CD4-positive, alpha-beta T cell treated with Interleukin-10 for 1 hour (primary cell): ENCODE data around the gene FKBP9.
"Not testable (repeated sequence)": the region's sequence is repeated elsewhere in the genome, so short reads cannot be mapped to it uniquely, and the experiment has no call there.

ENCODE experiments used
- DNase-seq: peaks from one replicate; pipeline ENCODE4 v3.0.0-alpha.2; 2020

FKBP9 gene

GRCh38 chr7:32957326-32958045 lies at the start of gene FKBP9:
FKBP9 (plus strand) TSS chr7:32957440; CDS start chr7:32957574, 134 bp downstream.
- no peak for DNase-seq

GRCh38 chr7:32910195-32910594 lies 47.0 kb upstream of the FKBP9 start:
- no peak for DNase-seq

GRCh38 chr7:32914184-32914583 lies 43.1 kb upstream of the FKBP9 start:
- DNase-seq, result no peak

DNA sequence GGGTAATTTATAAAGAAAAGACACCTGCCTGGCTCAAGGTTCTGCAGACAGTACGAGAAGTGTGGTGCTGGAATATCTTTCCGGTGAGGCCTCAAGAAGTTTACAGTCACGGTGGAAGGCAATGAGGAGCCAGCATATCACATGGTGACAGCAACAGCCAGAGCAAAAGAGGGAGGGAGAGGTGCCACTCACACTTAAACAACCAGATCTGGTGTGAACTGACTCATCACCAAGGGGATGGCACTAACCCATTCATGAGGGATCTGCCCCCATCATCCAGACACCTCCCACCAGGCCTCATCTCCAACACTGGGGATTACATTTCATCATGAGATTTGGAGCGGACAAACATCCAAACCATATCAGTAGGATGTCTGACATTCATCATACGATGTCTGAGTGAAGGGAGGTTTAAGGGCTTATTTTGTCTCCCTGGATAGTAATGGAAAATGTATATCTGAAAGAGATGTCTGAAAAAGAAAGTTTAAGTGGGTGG lies 42.2 kb upstream of the FKBP9 start:
- DNase-seq, result no peak

- no peak for DNase-seq
Observed at GRCh38 chr7:32916006-32916405, 41.2 kb upstream of the FKBP9 start.

DNA sequence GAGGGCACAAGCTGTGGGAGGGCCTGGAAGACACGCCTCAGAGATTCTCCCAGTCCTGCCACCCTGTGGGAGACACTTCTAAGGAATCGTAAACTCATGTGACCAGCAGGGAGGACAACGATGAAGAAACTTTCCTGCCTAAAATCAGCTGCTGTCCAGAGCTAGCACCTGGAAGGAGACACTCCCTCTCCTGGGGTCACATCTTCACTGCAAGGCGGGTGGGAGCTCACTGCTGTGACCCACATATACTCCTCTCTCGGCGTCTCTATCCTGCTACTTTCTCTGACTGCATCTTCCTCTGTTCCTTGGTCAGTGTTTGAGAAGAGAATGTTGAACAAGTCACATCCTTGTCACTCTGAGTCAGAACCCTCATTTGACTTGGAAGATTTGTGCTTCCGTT lies 40.2 kb upstream of the FKBP9 start:
- DNase-seq, result not testable (repeated sequence)

DNA sequence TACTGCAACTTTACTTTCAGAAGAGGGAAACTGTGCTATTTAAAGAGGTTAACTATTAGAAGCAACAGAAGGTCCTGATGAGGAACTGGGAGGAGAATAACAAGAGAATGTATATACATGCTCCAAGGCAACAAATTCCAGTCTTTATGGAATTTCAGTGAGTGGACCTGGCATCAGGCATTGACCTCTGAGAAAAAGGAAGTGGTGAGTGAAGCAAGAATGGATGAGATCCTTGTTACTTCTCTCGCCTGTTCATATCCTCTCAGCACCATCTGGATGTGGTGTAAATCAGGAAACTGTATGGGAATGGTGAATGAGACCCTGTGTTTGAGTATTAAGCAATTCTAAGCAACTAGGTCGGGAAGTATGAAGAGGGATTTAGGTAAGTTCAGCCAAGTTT lies 35.3 kb upstream of the FKBP9 start:
- DNase-seq, result no peak

- no peak for DNase-seq
Observed at GRCh38 chr7:32928785-32929298, 28.4 kb upstream of the FKBP9 start.

GRCh38 chr7:32929430-32930143 lies 27.7 kb upstream of the FKBP9 start:
- no peak for DNase-seq

GRCh38 chr7:32930378-32930777 lies 26.9 kb upstream of the FKBP9 start:
- no peak for DNase-seq

- DNase-seq, result no peak
Observed at GRCh38 chr7:32935558-32935957, 21.7 kb upstream of the FKBP9 start.

- DNase-seq, result no peak
Observed at GRCh38 chr7:32936689-32937088, 20.6 kb upstream of the FKBP9 start.

GRCh38 chr7:32937344-32938174 lies 19.7 kb upstream of the FKBP9 start:
- DNase-seq, result no peak

- no peak for DNase-seq
Observed at GRCh38 chr7:32941181-32941580, 16.1 kb upstream of the FKBP9 start.

DNA sequence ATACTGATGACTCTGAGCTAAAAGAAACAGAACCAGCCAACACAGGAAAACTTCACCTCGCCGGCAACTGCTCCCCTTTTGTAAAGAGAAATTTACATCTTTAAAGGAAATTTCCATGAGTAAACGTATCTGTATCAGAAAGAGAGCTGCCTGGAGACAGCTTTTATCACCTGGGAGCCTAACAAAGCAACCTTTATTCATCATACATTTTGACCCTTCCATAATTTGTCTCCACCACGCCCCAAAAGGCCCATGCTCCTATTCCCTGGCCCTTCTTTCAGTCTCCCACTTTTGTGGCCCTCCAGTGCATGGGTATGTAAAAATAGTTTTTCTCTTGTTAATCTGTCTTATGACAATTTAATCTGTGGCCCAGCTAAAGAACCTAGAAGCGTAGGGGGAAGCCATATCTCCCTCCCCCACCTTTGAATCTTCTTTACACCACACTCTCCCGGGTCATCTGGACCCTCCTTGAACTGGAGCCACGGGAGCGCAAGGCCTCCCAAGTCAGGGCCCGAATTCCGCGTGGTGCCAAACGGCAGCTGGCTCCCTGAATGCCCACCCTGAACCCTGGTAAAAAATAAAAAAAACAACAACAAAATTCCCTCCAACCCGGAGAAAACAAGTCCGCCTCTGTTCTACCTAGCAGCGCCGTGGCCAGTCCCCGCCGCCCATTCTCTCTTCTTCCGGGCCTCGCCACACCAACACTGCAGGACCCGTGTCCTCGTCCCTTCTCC lies 15.4 kb upstream of the FKBP9 start:
- no peak for DNase-seq

DNA sequence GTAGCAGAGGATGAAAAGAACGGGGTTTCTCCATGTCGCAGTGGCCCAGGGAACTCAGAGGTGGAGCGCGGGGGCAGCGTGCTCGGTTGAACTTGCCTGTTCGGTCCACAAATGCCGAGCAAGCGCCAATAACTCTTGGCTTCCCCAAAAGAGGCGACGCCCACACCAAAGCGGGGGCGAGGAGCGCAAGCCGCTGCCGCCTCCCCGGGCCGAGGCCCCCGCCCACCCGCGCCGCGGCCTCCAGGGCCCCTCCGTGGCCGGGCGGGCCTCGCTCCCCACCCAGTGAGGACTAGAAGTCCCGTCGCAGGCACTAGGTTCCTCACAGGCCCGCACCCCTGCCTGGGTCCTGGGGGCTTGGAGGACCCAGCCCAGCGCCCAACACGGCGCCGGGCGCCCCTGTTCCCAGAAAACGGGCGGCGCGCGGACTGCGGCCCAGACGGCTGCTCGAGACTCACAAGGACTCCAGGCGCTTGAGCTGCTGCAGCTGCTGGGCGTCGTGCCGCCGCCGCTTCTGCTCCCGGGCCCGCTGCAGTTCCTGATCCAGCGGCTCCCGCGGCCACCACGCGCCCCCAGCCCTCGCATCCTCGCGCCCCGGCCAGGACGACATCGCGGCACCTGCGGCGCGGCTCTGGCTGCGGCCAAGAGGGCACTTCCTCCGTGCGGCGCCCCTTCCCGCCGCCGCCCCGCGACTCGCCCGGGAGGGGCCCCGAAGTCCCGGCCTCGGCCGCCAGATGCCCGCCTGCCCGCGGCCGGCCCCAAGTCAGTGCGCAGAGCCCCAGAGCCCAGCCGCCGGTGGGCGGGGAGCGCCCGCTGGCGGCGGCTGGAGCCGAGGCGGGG lies 14.6 kb upstream of the FKBP9 start:
- DNase-seq, result peak; percentile 72

DNA sequence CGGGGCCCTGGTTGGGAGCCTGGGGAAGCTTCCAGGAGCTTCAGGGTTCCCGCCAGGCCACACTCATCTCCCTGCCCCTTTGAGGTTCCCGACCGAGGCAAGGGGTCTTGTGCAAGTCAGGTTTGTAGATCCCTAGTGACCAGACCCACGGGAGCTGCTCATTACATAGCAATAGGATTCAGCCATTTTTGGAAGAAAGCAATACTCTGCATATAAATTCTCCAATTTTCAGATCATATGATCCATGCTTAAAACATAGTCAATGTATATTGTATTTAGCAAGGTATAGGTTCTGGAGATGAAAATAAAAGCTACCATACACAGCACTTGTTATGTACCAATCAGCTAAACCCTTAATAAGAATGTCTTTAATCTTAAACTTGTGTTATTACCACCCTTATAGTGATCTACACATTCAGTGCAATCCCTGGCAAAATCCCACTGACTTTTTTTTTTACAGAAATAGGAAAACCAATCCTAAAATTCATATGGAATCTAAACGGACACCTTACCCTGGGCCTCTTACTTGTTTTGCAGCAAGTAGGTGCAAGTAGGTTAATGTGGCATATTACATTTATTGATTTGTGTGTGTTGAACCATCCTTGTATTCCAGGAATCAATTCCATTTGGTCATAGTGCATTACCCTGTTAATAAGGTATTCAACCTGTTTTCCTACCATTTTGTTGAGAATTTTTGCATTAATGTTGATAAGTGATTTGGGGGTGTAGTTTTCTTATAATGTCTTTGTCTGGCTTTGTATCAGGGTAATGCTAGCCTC lies 13.8 kb upstream of the FKBP9 start:
- DNase-seq, result no peak

DNA sequence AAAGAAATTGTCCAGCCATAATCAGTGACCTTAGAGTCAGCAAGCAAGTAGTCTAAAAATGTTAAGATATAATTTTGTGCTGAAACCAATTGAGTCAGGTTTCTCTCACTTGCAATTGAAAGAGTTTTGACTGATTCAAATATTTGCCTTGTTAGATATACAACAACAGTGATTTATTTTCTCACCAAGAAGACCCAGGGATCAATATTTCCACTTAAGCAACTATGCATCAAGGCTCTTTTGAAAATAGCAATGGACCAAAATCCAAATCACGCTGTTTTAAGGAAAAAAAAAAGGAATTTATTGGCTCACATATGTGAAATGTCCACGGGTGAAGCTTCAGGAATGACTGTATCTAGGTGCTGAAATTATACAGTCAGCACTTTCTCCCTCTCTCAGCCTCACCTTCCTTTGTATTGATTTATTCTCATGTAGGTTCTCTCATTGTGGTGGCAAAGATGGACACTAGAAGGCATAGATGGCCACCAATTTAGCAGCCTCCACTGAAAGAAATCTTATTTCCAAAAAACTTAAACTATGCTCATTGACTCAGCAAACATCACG lies 9.7 kb upstream of the FKBP9 start:
- DNase-seq, result no peak

GRCh38 chr7:32948202-32948601 lies 9.0 kb upstream of the FKBP9 start:
- no peak for DNase-seq

GRCh38 chr7:32952876-32953275 lies 4.4 kb upstream of the FKBP9 start:
- DNase-seq, result no peak
